Adipocyte (in vitro differentiated cells): Measurements from ENCODE around the gene ATXN7L2.

Experiments used
- DNase-seq: peaks from one replicate; pipeline ENCODE4 v3.0.0-alpha.2; 2015; ENCODE audit warnings: low read depth
- H3K27me3 ChIP-seq: replicated peaks from 2 replicates; pipeline ENCODE4 v1.7.0; 2013; ENCODE audit warnings: mild to moderate bottlenecking, low read length, moderate library complexity; ENCODE audit not compliant: control insufficient read depth, insufficient read depth
- H3K36me3 ChIP-seq: 2 replicates; pipeline ENCODE4 v1.7.0; 2013; ENCODE audit warnings: low read length, mild to moderate bottlenecking, moderate library complexity; ENCODE audit not compliant: control insufficient read depth, insufficient read depth, severe bottlenecking
- H3K4me1 ChIP-seq: 2 replicates; pipeline ENCODE4 v1.7.0; 2013; ENCODE audit warnings: mild to moderate bottlenecking, low read length, moderate library complexity; ENCODE audit not compliant: control insufficient read depth, insufficient read depth
- H3K4me3 ChIP-seq: 2 replicates; pipeline ENCODE4 v1.7.0; 2013; ENCODE audit warnings: mild to moderate bottlenecking, low read length, moderate library complexity
- H3K9ac ChIP-seq: 2 replicates; pipeline ENCODE4 v1.7.0; 2013; ENCODE audit warnings: mild to moderate bottlenecking, low read length, moderate library complexity
- H3K9me3 ChIP-seq: 2 replicates; pipeline ENCODE4 v1.7.0; 2013; ENCODE audit warnings: mild to moderate bottlenecking, low read length, moderate library complexity; ENCODE audit not compliant: control insufficient read depth

ATXN7L2 gene

DNA sequence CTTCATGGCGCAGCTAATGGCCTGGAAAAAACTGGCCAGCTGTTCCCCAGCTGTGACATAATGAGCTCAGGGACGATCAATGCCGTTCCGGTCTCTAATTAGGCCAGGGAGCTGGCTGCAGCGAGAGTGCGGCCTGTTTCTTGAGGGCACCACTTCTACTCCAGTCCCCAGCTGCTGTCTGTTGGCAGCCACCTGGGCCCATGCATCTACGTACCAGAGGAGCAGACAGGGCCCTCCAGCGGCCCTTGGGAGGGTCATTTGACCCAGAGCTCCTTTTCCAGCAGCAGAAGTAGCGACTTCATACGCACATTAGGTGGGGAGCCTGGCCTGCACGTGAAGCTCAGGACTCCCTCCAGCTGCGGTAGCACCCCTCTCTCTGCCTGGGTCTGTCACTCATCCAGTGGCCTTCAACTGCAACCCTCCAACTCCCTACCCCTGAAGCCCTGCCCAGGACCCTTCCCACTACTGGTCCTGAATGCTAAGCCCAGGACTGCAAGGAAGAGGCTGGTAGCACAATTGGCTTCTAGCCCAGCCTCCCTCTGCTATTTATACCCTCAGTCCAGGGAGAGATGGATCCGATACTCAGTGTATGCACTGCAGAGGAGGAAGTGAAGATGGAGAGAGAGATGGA, 46.9 kb downstream of the ATXN7L2 start:
- Histone ChIP-seq H3K9me3 (no peaks in the 10 kb centered on the region), H3K4me3 (no peak overlapping the region), H3K27me3 (peaks cover 12% of the 10 kb centered on the region), H3K9ac (no peak overlapping the region), H3K4me1 (peaks cover 15% of the 10 kb centered on the region), H3K36me3 (no peaks in the 10 kb centered on the region)
- no peak for DNase-seq

DNA sequence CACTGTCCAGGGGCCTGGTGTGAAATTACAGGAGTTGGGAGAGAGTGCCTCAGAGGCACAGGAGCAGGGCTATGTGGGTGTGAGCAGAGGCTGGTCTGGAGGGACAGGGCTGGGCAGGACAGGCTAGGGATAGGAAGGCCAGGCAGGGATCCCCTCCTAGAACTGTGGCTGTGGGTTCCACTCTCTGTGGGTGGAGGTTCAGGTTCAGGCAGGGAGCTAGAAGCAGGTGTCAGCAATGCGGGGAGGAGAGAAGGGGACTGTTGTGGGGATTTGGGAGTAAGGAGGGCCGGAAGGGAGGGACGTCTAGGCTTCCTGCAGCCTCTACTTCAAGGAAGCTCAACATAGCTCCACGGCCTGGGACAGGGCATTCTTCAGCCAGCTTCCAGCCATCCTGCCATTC, 47.7 kb downstream of the ATXN7L2 start:
- Histone ChIP-seq H3K9ac (peak overlapping the region; percentile 21), H3K9me3 (no peaks in the 10 kb centered on the region), H3K4me1 (peaks cover 15% of the 10 kb centered on the region), H3K27me3 (peaks cover 12% of the 10 kb centered on the region), H3K36me3 (no peaks in the 10 kb centered on the region), H3K4me3 (no peak overlapping the region)
- no peak for DNase-seq

DNA sequence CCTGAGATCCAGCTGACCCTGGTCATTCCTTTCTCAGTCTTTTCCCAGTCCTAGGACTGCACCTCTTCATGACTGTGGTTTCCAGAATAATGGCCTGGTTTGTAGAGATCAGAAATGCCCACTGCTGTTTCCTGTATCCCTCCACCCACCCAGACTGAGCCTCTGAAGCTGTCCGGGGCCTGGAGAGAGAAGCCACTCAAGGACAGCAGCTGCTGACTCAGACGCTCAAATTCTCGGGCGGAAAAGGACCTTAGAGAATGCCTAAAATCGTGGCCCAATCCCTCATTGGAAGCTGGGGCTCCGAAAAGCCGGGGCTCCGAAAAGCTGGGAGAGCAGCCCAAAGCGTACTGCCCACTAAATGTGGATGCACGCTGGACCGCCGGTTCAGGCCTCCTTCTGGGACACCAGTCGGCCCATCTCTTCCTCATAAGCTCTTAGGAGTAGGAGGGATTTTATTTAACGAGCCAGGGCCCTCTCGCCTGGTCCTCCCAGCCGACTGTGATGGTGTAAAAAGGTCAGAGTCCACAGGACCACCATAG, 48.2 kb downstream of the ATXN7L2 start:
- Histone ChIP-seq H3K4me3 (no peak overlapping the region), H3K36me3 (no peaks in the 10 kb centered on the region), H3K9ac (peak overlapping the region; percentile 21), H3K4me1 (peaks cover 15% of the 10 kb centered on the region), H3K9me3 (no peaks in the 10 kb centered on the region), H3K27me3 (peaks cover 7% of the 10 kb centered on the region)
- DNase-seq, result no peak

DNA sequence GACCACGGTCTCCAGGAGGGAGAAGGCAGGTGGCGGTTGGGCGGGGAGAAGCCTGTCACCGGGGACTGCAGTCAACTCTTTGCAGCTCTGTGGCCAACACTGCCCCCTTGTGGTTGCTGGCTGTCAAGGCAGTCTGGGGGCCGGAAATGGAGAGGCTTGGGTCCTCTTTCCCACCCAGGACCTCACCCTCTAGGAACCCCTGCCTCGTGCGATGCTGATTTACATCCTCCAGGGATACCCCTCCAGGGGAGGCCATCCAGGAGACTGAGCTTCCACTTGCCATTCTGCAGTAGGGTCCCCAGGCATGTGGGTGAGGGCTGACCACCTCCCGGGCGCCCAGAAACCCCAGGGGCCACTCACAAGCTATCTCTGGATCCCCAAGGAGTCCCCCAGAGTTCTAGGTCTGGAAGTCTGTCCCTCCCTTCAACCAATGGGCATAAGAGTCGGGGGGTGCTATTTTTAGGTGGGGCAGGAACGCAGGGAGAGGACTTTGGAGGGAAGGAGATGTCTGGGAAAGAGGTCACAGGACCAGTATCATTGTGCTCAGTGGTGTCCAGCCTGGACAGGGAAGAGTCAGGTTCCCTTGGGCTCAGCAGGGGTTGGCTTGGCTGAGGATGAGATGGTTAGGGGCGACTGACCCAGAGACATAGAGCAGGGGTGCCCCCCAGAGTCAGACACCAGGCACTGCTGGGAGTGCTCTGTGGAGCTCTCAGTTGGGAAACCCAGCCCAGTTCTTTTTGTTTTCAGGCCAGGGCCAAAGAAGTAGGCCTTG, 48.8 kb downstream of the ATXN7L2 start:
- peaks cover 15% of the 10 kb centered on the region for H3K4me1 ChIP-seq
- H3K36me3 ChIP-seq, result no peaks in the 10 kb centered on the region
- peak overlapping the region; percentile 35 for H3K9ac ChIP-seq
- no peaks in the 10 kb centered on the region for H3K9me3 ChIP-seq
- peak; percentile 90 for DNase-seq
- H3K4me3 ChIP-seq, result peak overlapping the region; percentile 18
- H3K27me3 ChIP-seq, result peaks cover under 1% of the 10 kb centered on the region

DNA sequence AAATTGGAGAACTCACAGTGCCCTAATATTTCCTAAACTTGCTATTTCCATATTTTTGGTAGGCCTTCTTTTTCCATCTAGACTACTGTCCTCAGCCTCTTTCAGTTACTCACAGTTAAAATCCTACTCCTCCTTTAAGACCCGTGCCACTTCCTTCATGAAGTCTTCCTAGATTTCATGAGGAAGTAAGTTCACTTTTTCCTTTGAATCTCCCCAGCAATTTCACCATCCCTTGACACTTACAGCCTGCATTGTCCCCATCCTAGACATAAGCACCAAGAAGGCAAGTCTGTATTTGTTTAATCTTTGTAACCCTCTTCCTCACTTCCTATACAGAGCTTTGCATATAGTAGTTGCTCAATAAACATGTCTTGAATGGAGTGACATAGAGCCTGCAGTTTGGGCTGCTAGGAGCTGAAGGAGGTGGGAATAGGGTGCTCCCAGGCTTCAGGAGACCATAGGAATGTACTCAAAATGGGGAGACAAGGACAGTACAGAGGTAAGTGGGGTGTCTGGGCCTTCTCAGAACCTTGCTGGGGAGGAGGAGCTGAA, 50.7 kb downstream of the ATXN7L2 start:
- no peaks in the 10 kb centered on the region for H3K36me3 ChIP-seq
- H3K9ac ChIP-seq, result no peak overlapping the region
- no peaks in the 10 kb centered on the region for H3K27me3 ChIP-seq
- H3K4me3 ChIP-seq, result no peak overlapping the region
- H3K4me1 ChIP-seq, result peaks cover 5% of the 10 kb centered on the region
- H3K9me3 ChIP-seq, result no peaks in the 10 kb centered on the region
- DNase-seq, result no peak

DNA sequence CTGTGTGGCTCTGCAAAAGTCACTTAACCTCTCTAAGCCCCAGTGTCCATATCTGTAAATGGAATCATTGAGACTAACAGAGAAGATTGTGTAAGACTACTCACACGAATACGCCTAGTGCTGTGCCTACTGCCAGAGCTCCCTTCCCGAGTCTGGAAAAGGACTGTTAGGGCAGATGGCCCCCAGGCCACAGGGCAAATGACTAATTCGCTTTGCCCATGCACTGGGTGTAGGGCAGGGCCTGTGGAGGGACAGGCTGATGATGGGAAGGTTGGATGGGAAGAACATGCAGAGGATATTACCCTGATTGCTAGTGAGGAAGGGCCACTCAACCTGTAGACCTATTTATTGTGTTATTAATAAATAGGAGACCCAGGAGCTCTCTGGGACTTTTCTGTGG, 51.8 kb downstream of the ATXN7L2 start:
- Histone ChIP-seq H3K9ac (no peak overlapping the region), H3K9me3 (no peaks in the 10 kb centered on the region), H3K4me3 (no peak overlapping the region), H3K27me3 (no peaks in the 10 kb centered on the region), H3K4me1 (peaks cover 5% of the 10 kb centered on the region), H3K36me3 (no peaks in the 10 kb centered on the region)
- DNase-seq, result no peak

DNA sequence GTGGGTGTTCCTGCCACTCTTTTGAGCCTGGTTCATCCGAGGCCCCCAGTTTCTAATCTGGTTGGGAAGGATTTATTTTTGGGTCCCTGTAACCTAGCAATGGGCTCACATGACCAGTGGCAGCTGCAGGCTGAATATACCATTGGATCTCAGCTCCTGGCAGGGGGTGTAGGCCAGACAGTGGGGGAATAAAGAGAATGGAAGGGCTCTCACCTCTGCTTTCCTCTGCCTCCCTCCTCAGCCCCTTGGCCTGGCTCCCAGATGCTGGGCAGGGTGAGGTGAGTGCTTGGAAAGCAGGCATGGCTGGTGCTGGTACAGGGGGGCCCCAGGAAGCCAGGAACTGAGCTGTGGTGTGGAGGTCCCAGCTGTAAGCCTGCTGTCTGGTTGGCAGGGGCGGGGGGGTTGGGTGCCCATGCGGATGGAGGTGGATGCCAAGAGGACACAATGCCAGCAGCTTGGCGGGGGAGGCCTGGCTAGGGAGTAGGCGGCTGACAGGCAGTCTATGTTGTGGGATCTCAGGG, 52.3 kb downstream of the ATXN7L2 start:
- no peak overlapping the region for H3K4me3 ChIP-seq
- H3K36me3 ChIP-seq, result no peaks in the 10 kb centered on the region
- no peaks in the 10 kb centered on the region for H3K27me3 ChIP-seq
- no peak for DNase-seq
- H3K9ac ChIP-seq, result no peak overlapping the region
- peaks cover 5% of the 10 kb centered on the region for H3K4me1 ChIP-seq
- H3K9me3 ChIP-seq, result no peaks in the 10 kb centered on the region

DNA sequence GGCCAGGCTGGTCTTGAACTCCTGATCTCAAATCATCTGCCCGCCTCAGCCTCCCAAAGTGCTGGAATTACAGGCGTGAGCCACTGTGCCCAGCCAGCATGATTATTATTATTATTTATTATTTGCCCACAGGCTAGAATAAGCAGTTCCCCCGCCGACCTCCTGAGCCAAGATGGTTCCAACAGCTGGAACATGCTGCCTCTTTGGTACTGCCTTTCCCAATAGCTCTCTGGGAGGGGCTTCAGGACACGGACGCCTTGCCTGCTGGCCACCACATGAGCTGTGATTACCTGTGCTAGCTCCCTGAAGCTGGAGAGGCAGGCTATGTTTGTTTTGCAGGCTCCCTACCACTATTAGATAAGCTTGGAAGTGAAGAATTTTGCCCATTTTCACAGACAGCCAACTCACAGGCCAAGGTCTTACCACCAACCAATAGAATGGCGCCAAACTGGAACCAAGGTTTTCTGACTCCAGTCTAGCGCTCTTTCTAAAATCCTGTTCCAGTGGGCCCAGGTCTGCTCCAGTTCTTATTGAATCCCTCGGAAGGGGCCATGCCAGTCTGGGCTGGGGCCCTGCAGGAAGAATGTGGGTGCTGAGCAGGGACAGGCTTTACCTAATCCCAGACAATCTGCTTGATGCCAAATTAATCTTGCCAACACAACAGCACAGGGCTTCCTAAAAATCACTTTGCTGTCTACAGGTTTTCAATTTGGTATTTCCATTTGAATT, 53.9 kb downstream of the ATXN7L2 start:
- no peak for DNase-seq
- Histone ChIP-seq H3K4me3 (no peak overlapping the region), H3K36me3 (no peaks in the 10 kb centered on the region), H3K4me1 (peaks cover 9% of the 10 kb centered on the region), H3K27me3 (no peaks in the 10 kb centered on the region), H3K9ac (no peak overlapping the region), H3K9me3 (no peaks in the 10 kb centered on the region)

DNA sequence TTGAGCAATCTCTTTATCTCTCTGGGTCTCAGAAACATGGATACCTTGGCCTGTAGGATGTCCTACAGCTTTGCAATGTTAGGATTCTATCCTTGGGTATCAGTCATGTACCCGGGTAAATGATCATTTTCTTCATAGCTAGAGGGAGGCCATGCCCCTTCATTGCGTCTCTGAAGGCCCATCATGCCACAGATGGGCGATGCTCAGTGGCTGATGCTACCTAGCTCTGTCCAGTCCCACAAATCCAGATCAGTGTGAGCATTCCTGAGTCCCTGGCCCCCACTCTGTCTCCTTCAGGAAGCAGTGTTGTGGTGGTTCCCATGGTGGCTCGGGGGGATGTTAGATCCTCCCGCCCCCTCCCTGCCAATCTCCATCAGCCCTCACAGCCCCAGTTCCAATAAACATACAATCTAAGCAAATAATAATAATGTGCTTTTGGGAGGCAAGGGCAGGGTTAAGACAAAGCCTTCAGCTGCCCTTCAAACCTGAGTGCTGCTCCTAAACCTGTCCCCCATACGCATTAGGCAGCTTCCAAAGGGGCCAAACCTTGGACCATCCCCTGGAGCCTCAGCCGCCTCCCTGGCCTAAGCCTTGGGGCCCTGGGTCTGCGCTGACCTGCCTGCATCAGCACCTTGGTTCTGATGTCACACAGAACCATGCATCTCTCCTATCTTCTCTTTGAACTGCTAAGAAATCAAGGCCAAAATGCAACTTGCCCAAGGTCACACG, 55.3 kb downstream of the ATXN7L2 start:
- DNase-seq, result no peak
- Histone ChIP-seq H3K4me1 (peaks cover 7% of the 10 kb centered on the region), H3K9ac (no peak overlapping the region), H3K4me3 (no peak overlapping the region), H3K27me3 (no peaks in the 10 kb centered on the region), H3K36me3 (no peaks in the 10 kb centered on the region), H3K9me3 (no peaks in the 10 kb centered on the region)

DNA sequence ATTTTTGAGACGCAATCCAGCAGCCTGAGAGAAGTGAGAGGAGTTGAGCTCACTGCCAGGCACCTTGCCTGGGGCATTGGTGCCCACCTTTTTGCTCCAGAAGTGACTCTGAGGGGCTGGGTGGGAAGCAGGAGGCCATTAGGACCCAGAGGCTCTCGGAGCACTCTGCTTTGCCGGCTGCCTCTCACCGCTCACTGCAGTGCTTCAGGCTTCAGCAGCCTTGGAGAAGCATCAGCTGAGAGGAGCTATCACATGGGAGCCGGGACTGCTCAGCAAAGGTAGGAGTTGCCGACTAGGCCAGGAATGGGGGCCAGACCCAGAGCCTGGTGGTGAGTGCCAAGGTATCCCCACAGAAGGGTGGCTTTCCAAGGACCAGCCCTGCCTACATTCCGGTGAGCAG, 56.0 kb downstream of the ATXN7L2 start, which contains the start of gene GPR61:
TSS of gene GPR61 (plus strand) at position 197 of the 400 bp plus-strand sequence. CDS start 3,151 bp downstream, outside the sequence.
- DNase-seq, result no peak
- H3K4me3 ChIP-seq, result no peak within 1 kb of the TSS

More for the DNA sequence above, 56.0 kb downstream of the ATXN7L2 start, which contains the start of gene GPR61:
- no peaks in the 10 kb centered on the region for H3K27me3 ChIP-seq
- no peaks in the 10 kb centered on the region for H3K9me3 ChIP-seq
- H3K36me3 ChIP-seq, result no peaks in the 10 kb centered on the region
- no peak within 1 kb of the TSS for H3K9ac ChIP-seq
- H3K4me1 ChIP-seq, result peaks cover 7% of the 10 kb centered on the region
